BE2C (cell line): Measurements from ENCODE around the gene ABITRAM.
"Not testable (repeated sequence)": the region's sequence is repeated elsewhere in the genome, so short reads cannot be mapped to it uniquely, and the experiment has no call there.

Experiments used
- DNase-seq: peaks from one replicate; pipeline ENCODE4 v3.0.0-alpha.2; 2020
- H3K27me3 ChIP-seq: fragments of 250-450 bp; sonication (Bioruptor Pico); 2 replicates; pipeline ENCODE4 v1.5.1; 2020; ENCODE audit warnings: mild to moderate bottlenecking
- H3K36me3 ChIP-seq: fragments of 250-450 bp; sonication (Bioruptor Pico); 2 replicates; pipeline ENCODE4 v1.5.1; 2020; ENCODE audit warnings: mild to moderate bottlenecking
- H3K4me1 ChIP-seq: fragments of 250-450 bp; sonication (Bioruptor Pico); 2 replicates; pipeline ENCODE4 v1.5.1; 2020
- H3K4me3 ChIP-seq: 2 replicates; pipeline ENCODE4 v1.5.1; 2011; ENCODE audit warnings: low read depth, low read length
- H3K9me3 ChIP-seq: fragments of 250-450 bp; sonication (Bioruptor Pico); 2 replicates; pipeline ENCODE4 v1.5.1; 2020
- CTCF ChIP-seq: IDR thresholded peaks from 2 replicates; pipeline ENCODE4 v1.5.1; 2012; ENCODE audit warnings: mild to moderate bottlenecking, low read depth, low read length

The ABITRAM gene

GRCh38 chr9:108910402-108910801 lies 23.8 kb upstream of the ABITRAM start:
- H3K4me1 ChIP-seq, result no peaks in the 10 kb centered on the region
- TF ChIP-seq CTCF, result no peak
- no peaks in the 10 kb centered on the region for H3K9me3 ChIP-seq
- no peak for DNase-seq
- peaks cover 41% of the 10 kb centered on the region for H3K36me3 ChIP-seq
- no peak overlapping the region for H3K4me3 ChIP-seq
- no peaks in the 10 kb centered on the region for H3K27me3 ChIP-seq

GRCh38 chr9:108910914-108911313 lies 23.3 kb upstream of the ABITRAM start:
- no peak for TF ChIP-seq CTCF
- no peak for DNase-seq
- H3K36me3 ChIP-seq, result peaks cover 41% of the 10 kb centered on the region

GRCh38 chr9:108911820-108912219 lies 22.4 kb upstream of the ABITRAM start:
- Histone ChIP-seq H3K9me3 (no peaks in the 10 kb centered on the region), H3K36me3 (peaks cover 44% of the 10 kb centered on the region), H3K27me3 (no peaks in the 10 kb centered on the region), H3K4me1 (no peaks in the 10 kb centered on the region), H3K4me3 (no peak overlapping the region)
- TF ChIP-seq CTCF, result no peak
- no peak for DNase-seq

More at GRCh38 chr9:108910914-108911313, 23.3 kb upstream of the ABITRAM start:
- H3K4me3 ChIP-seq, result no peak overlapping the region
- no peaks in the 10 kb centered on the region for H3K9me3 ChIP-seq
- H3K27me3 ChIP-seq, result no peaks in the 10 kb centered on the region
- no peaks in the 10 kb centered on the region for H3K4me1 ChIP-seq

GRCh38 chr9:108913391-108913790 lies 20.8 kb upstream of the ABITRAM start:
- peaks cover 46% of the 10 kb centered on the region for H3K36me3 ChIP-seq
- no peak for TF ChIP-seq CTCF

GRCh38 chr9:108919517-108919916 lies 14.7 kb upstream of the ABITRAM start:
- Histone ChIP-seq H3K4me3 (no peak overlapping the region), H3K9me3 (no peaks in the 10 kb centered on the region), H3K27me3 (no peaks in the 10 kb centered on the region), H3K36me3 (peaks cover 55% of the 10 kb centered on the region), H3K4me1 (no peaks in the 10 kb centered on the region)
- DNase-seq, result no peak
- TF ChIP-seq CTCF, result no peak

More at GRCh38 chr9:108913391-108913790, 20.8 kb upstream of the ABITRAM start:
- H3K4me1 ChIP-seq, result no peaks in the 10 kb centered on the region
- no peaks in the 10 kb centered on the region for H3K27me3 ChIP-seq
- DNase-seq, result no peak
- no peak overlapping the region for H3K4me3 ChIP-seq
- no peaks in the 10 kb centered on the region for H3K9me3 ChIP-seq

GRCh38 chr9:108920401-108920800 lies 13.8 kb upstream of the ABITRAM start:
- not testable (repeated sequence) for H3K27me3 ChIP-seq, H3K4me1 ChIP-seq, DNase-seq, H3K9me3 ChIP-seq, H3K4me3 ChIP-seq
- H3K36me3 ChIP-seq, result peaks cover 59% of the 10 kb centered on the region

- no peaks in the 10 kb centered on the region for H3K9me3 ChIP-seq
- no peak for TF ChIP-seq CTCF
- H3K4me1 ChIP-seq, result no peaks in the 10 kb centered on the region
- H3K36me3 ChIP-seq, result peaks cover 59% of the 10 kb centered on the region
- no peak for DNase-seq
- no peak overlapping the region for H3K4me3 ChIP-seq
- no peaks in the 10 kb centered on the region for H3K27me3 ChIP-seq
Measured at GRCh38 chr9:108921200-108921599, 13.0 kb upstream of the ABITRAM start.
